NCI-H2029 treated with DMSO at 0.1 percent for 48 hours (cell line): Measurements from ENCODE around the gene SLC5A8.
"Not testable (repeated sequence)": the region's sequence is repeated elsewhere in the genome, so short reads cannot be mapped to it uniquely, and the experiment has no call there.

Experiments
- DNase-seq: peaks from one replicate; lab custom pipeline; 2025; lab: John Stamatoyannopoulos, UW

Gene SLC5A8

GRCh38 chr12:101172316-101172715, 37.7 kb downstream of the SLC5A8 start:
- no peak for DNase-seq

DNA sequence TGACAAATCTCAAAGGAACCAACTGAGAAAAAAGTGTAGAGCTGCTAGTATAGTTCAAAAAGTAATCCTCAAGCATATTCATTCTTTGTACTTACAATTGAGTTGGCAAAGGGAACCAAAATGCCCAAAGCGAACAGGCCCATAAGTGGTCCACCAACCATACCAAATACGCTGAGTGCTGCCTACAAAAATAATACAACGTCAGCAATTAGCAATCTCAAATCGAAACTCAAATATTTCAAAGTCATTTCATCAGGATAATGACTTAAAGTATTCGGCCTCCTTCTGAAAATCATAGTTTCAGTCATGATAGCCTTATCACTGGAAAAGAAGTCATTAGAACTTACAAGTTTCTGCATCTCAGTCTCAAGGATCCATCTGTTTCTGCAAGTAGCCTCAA, 42.0 kb downstream of the SLC5A8 start:
- DNase-seq, result no peak

GRCh38 chr12:101166866-101167265, 43.2 kb downstream of the SLC5A8 start:
- no peak for DNase-seq

- no peak for DNase-seq
Measured at GRCh38 chr12:101165319-101165718, 44.7 kb downstream of the SLC5A8 start.

DNA sequence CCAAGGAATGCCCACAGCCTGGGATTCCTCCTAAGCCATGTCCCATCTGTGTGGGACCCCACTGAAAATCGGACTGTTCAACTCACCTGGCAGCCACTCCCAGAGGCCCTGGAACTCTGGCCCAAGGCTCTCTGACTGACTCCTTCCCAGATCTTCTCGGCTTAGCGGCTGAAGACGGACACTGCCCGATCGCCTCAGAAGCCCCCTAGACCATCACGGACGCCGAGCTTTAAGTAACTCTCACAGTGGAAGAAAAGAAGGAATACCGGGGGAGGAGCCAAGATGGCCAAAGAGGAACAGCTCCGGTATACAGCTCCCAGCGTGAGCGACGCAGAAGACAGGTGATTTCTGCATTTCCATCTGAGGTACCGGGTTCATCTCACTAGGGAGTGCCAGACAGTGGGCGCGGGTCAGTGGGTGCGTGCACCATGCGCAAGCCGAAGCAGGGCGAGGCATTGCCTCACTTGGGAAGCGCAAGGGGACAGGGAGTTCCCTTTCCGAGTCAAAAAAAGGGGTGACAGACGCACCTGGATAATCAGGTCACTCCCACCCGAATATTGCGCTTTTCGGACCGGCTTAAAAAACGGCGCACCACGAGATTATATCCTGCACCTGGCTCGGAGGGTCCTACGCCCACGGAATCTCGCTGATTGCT, 64.1 kb downstream of the SLC5A8 start:
- DNase-seq, result not testable (repeated sequence)

- no peak for DNase-seq
Measured at GRCh38 chr12:101127521-101128219, 82.4 kb downstream of the SLC5A8 start.

GRCh38 chr12:101117842-101118241, 92.2 kb downstream of the SLC5A8 start:
- DNase-seq, result no peak

- peak; percentile 62 for DNase-seq
Measured at GRCh38 chr12:101116911-101117310, 93.1 kb downstream of the SLC5A8 start.

- DNase-seq, result no peak
Measured at GRCh38 chr12:101115326-101115725, 94.7 kb downstream of the SLC5A8 start.

DNA sequence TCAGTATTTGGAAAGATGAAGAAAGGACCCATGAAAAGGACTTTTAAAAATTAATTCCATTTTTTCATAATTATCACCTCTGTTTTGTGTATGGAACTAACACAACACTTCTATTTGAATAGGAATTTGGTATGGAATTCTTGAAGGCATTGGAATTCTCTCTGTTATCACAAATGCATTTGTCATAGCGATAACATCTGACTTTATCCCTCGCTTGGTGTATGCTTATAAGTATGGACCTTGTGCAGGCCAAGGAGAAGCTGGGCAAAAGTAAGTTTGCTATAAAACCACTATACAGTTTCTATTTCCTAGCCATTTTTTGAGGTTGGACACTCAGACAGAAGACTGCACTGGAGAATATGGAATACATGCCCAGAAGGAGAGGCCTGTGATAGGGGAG, 98.6 kb downstream of the SLC5A8 start:
- no peak for DNase-seq

DNA sequence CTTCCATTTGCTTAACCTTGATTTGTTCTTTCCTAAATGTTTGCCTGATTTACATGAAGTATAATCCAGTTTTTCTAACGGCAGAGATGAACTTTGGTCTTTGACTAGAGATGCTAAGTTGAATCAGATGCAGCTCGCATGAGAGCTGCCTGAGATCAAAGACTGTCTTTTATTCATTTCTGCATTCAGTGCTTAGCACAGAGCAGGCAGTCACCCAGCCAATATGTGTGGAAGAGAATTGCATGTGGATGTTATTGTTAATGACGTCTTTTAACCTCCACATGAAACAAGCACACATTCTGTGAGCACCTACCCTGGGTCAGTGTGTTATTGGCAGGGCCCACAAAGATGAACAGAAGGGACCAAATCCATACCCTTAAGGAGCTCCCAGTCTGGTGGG, 99.2 kb downstream of the SLC5A8 start:
- DNase-seq, result no peak

GRCh38 chr12:101108130-101108529, 101.9 kb downstream of the SLC5A8 start:
- no peak for DNase-seq

- peak; percentile 7 for DNase-seq
Measured at GRCh38 chr12:101107032-101107763, 102.8 kb downstream of the SLC5A8 start.
